Measurements from ENCODE around the gene CREBZF.

DNA sequence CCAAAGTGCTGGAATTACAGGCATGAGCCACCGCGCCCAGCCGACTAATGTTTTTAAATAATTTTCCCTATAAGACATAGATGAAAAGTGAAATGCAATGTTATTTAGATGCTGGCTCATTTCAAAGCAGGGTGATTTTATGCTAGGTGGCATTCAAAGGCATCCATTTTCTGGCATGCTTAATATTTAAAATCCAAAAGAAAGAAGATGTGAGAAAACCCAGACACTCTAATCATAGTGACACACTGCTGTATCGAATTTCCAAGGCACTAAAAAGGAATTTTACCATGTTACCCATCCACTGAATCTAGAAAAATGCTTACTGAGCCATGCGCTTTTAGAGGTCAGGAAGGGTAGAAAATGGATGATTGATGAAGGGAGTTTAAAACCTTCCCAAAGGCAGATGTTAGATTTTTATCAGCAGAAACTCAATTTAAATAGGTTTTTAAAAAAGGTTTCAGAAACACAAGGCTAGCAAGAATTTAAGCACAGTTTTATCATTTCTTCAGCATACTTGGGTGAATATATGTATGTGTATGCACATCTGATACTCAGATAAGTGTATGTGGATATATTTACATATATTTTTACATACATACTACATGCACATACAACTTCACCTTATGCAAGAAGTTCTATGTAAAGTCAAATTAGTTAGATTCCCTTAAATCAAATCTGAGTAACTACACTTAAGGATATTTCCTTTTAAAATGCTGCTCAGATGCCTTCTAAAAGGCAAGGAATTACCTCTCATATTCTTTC lies 45.2 kb upstream of the CREBZF start:
- TF ChIP-seq, protein P1, sequence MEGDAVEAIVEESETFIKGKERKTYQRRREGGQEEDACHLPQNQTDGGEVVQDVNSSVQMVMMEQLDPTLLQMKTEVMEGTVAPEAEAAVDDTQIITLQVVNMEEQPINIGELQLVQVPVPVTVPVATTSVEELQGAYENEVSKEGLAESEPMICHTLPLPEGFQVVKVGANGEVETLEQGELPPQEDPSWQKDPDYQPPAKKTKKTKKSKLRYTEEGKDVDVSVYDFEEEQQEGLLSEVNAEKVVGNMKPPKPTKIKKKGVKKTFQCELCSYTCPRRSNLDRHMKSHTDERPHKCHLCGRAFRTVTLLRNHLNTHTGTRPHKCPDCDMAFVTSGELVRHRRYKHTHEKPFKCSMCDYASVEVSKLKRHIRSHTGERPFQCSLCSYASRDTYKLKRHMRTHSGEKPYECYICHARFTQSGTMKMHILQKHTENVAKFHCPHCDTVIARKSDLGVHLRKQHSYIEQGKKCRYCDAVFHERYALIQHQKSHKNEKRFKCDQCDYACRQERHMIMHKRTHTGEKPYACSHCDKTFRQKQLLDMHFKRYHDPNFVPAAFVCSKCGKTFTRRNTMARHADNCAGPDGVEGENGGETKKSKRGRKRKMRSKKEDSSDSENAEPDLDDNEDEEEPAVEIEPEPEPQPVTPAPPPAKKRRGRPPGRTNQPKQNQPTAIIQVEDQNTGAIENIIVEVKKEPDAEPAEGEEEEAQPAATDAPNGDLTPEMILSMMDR (conservative IDR thresholded peaks at IDR 0.05 in 1 of 2, IDR thresholded peaks at IDR 0.05 in 1 of 2; ENCODE audit: low read depth in 1 of 2, low read length in 2 of 2), result no peak
- TF ChIP-seq EZH2 (IDR thresholded peaks at IDR 0.05; ENCODE audit: low read length, missing control alignments), result no peak

Measured in fibroblast of lung (primary cell).